NOMO-1 treated with DMSO at 0.1 percent for 48 hours (cell line): ENCODE data around the gene POLRMT.

Experiments used
- DNase-seq: peaks from one replicate; lab custom pipeline; 2025; ENCODE audit not compliant: unreplicated experiment; lab: John Stamatoyannopoulos, UW

Gene POLRMT

GRCh38 chr19:581399-582111, 51.8 kb downstream of the POLRMT start:
- no peak for DNase-seq

GRCh38 chr19:580274-580835, 53.0 kb downstream of the POLRMT start:
- DNase-seq, result no peak

GRCh38 chr19:579842-580155, 53.5 kb downstream of the POLRMT start:
- DNase-seq, result no peak

- no peak for DNase-seq
Observed at GRCh38 chr19:579111-579841, 54.1 kb downstream of the POLRMT start.

- DNase-seq, result no peak
Observed at GRCh38 chr19:577439-578392, 55.6 kb downstream of the POLRMT start.

GRCh38 chr19:576768-577438, 56.4 kb downstream of the POLRMT start:
- no peak for DNase-seq

- no peak for DNase-seq
Observed at GRCh38 chr19:575527-576506, 57.5 kb downstream of the POLRMT start.

- DNase-seq, result no peak
Observed at GRCh38 chr19:574658-575526, 58.4 kb downstream of the POLRMT start.

- no peak for DNase-seq
Observed at GRCh38 chr19:573519-573825, 59.9 kb downstream of the POLRMT start.

- DNase-seq, result no peak
Observed at GRCh38 chr19:572743-573518, 60.4 kb downstream of the POLRMT start.

- DNase-seq, result peak; percentile 97
Observed at GRCh38 chr19:572140-572742, 61.1 kb downstream of the POLRMT start, which contains the start of gene BSG. Gene BSG (plus strand): TSS chr19:572596. CDS start chr19:572635, 39 bp downstream.

GRCh38 chr19:571566-571974, 61.8 kb downstream of the POLRMT start:
- peak; percentile 57 for DNase-seq

GRCh38 chr19:570937-571565, 62.3 kb downstream of the POLRMT start:
- peak; percentile 73 for DNase-seq

GRCh38 chr19:570251-570686, 63.1 kb downstream of the POLRMT start:
- DNase-seq, result no peak

GRCh38 chr19:567296-567900, 65.9 kb downstream of the POLRMT start:
- no peak for DNase-seq
